ENCODE results near the gene MGP.

DNA sequence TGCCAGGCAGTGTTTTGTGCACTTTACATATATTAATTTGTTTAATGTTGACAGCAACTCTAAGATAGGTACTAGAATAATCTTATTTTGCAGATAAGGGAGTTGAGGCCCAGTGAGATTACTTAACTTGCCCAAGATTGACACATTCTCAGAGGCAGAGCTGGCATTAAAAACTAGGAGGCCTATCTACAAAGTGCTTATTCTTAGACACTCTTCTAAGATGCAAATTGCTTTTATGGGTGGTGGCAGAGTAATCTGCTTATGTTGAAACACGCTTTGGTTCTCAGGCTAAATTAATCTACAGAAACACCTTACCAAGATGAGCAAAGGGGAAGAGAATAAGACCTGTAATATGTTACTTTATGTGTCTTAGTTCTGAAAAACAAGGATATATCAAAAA lies 7.2 kb downstream of the MGP start:
- TF ChIP-seq, protein P1, sequence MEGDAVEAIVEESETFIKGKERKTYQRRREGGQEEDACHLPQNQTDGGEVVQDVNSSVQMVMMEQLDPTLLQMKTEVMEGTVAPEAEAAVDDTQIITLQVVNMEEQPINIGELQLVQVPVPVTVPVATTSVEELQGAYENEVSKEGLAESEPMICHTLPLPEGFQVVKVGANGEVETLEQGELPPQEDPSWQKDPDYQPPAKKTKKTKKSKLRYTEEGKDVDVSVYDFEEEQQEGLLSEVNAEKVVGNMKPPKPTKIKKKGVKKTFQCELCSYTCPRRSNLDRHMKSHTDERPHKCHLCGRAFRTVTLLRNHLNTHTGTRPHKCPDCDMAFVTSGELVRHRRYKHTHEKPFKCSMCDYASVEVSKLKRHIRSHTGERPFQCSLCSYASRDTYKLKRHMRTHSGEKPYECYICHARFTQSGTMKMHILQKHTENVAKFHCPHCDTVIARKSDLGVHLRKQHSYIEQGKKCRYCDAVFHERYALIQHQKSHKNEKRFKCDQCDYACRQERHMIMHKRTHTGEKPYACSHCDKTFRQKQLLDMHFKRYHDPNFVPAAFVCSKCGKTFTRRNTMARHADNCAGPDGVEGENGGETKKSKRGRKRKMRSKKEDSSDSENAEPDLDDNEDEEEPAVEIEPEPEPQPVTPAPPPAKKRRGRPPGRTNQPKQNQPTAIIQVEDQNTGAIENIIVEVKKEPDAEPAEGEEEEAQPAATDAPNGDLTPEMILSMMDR (IDR thresholded peaks at IDR 0.05) = no peak
- no peak for TF ChIP-seq POLR2A (IDR thresholded peaks at IDR 0.05)
